IMR-90 (cell line): ENCODE data around the gene ADCY9. TPM values are rescaled to one million over a fixed set of nuclear protein-coding genes. Genes with fewer than 3 reads are reported as not detected.
"Not testable (repeated sequence)": the region's sequence is repeated elsewhere in the genome, so short reads cannot be mapped to it uniquely, and the experiment has no call there.

Experiments used
- ATAC-seq: fragments of 200-7000 bp; cut with Tn5 transposase; 2 replicates; pipeline ENCODE4 v1.9.1; 2020; ENCODE audit warnings: low read depth, mild to moderate bottlenecking, moderate library complexity
- BruUV-seq: library from RNA; stranded (reverse); fragments of 400-500 nt; replicated peaks from 2 replicates; lab custom pipeline; 2021; lab: Mats Ljungman, UMichigan
- CTCF ChIA-PET: fragments of 300-600 bp; formaldehyde crosslinking; extraction: SDS; loops from one replicate; lab custom pipeline; 2021; ENCODE audit warnings: antibody characterized with exemption; lab: Yijun Ruan, JAX
- POLR2A ChIA-PET: fragments of 300-600 bp; sonication (Branson Sonifier 250); formaldehyde crosslinking; loops from one replicate; lab custom pipeline; 2022; ENCODE audit warnings: antibody characterized with exemption; ENCODE audit not compliant: unreplicated experiment; lab: Charles Lee
- DNase-seq: peaks from one replicate; pipeline ENCODE4 v3.0.0; 2013
- H2AFZ ChIP-seq: replicated peaks from 2 replicates; pipeline ENCODE3; 2013; ENCODE audit warnings: low read length, mild to moderate bottlenecking; ENCODE audit not compliant: poor library complexity
- H2AK5ac ChIP-seq: 2 replicates; pipeline ENCODE4 v1.6.1; 2013; ENCODE audit warnings: low read depth, low read length, inconsistent platforms
- H2AK9ac ChIP-seq: replicated peaks from 2 replicates; pipeline ENCODE3; 2013; ENCODE audit warnings: mild to moderate bottlenecking, low read depth, low read length, moderate library complexity; ENCODE audit not compliant: poor library complexity
- H2BK120ac ChIP-seq: 2 replicates; pipeline ENCODE4 v1.6.1; 2013; ENCODE audit warnings: low read depth, low read length, inconsistent platforms
- H2BK15ac ChIP-seq: 3 replicates; pipeline ENCODE4 v1.6.1; 2013; ENCODE audit warnings: low read depth, low read length, inconsistent platforms
- H2BK20ac ChIP-seq: 2 replicates; pipeline ENCODE4 v1.6.1; 2013; ENCODE audit warnings: low read depth, mild to moderate bottlenecking, inconsistent platforms, low read length, moderate library complexity
- H2BK5ac ChIP-seq: 2 replicates; pipeline ENCODE4 v1.6.1; 2013; ENCODE audit warnings: mild to moderate bottlenecking, low read depth, low read length, inconsistent platforms; ENCODE audit not compliant: poor library complexity, severe bottlenecking
- H3K14ac ChIP-seq: replicated peaks from 2 replicates; pipeline ENCODE4 v1.6.1; 2013; ENCODE audit warnings: low read depth, low read length, inconsistent platforms
- H3K18ac ChIP-seq: 2 replicates; pipeline ENCODE4 v1.6.1; 2013; ENCODE audit warnings: low read depth, low read length, control low read depth
- H3K23ac ChIP-seq: 2 replicates; pipeline ENCODE4 v1.6.1; 2013; ENCODE audit warnings: low read depth, low read length, inconsistent platforms
- H3K27ac ChIP-seq: 2 replicates; pipeline ENCODE4 v1.5.1; 2013; ENCODE audit warnings: mild to moderate bottlenecking, control low read depth, low read length; ENCODE audit not compliant: insufficient read depth
- H3K27me3 ChIP-seq: 2 replicates; pipeline ENCODE4 v1.6.1; 2013; ENCODE audit warnings: low read length; ENCODE audit not compliant: control insufficient read depth, insufficient read depth
- H3K36me3 ChIP-seq: 2 replicates; pipeline ENCODE4 v1.6.1; 2013; ENCODE audit warnings: low read length, mixed read lengths; ENCODE audit not compliant: control insufficient read depth, insufficient read depth
- H3K4ac ChIP-seq: 2 replicates; pipeline ENCODE4 v1.6.1; 2013; ENCODE audit warnings: low read depth, low read length, inconsistent platforms
- H3K4me1 ChIP-seq: 2 replicates; pipeline ENCODE4 v1.6.1; 2013; ENCODE audit warnings: low read length, mixed read lengths; ENCODE audit not compliant: control insufficient read depth, insufficient read depth
- H3K4me2 ChIP-seq: 2 replicates; pipeline ENCODE4 v1.6.1; 2013; ENCODE audit warnings: low read depth, mild to moderate bottlenecking, control low read depth, low read length, moderate library complexity
- H3K4me3 ChIP-seq: 2 replicates; pipeline ENCODE4 v1.5.1; 2013; ENCODE audit warnings: low read depth, mild to moderate bottlenecking, control low read depth, low read length, moderate library complexity; ENCODE audit not compliant: insufficient read depth
- H3K56ac ChIP-seq: 2 replicates; pipeline ENCODE4 v1.6.1; 2013; ENCODE audit warnings: low read length, inconsistent platforms; ENCODE audit not compliant: insufficient read depth; ENCODE audit errors: extremely low read depth
- H3K79me1 ChIP-seq, 2 experiments: 2 replicates each; pipeline ENCODE4 v1.6.1; 2013; ENCODE audit warnings: low read length in 2 of 2, inconsistent platforms in 1 of 2, low read depth in 1 of 2
- H3K9ac ChIP-seq: 2 replicates; pipeline ENCODE4 v1.6.1; 2013; ENCODE audit warnings: low read depth, low read length, control low read depth
- H3K9me1 ChIP-seq: 2 replicates; pipeline ENCODE4 v1.6.1; 2013; ENCODE audit warnings: low read length, inconsistent platforms; ENCODE audit not compliant: insufficient read depth
- H3K9me3 ChIP-seq: 2 replicates; pipeline ENCODE4 v1.6.1; 2013; ENCODE audit warnings: low read length; ENCODE audit not compliant: control insufficient read depth, insufficient read depth
- H4K20me1 ChIP-seq: 2 replicates; pipeline ENCODE4 v1.6.1; 2013; ENCODE audit warnings: low read length, inconsistent platforms; ENCODE audit not compliant: insufficient read depth
- H4K5ac ChIP-seq: 2 replicates; pipeline ENCODE4 v1.6.1; 2013; ENCODE audit warnings: mild to moderate bottlenecking, low read depth, low read length, control low read depth
- H4K8ac ChIP-seq, 2 experiments: 2 replicates each; pipeline ENCODE4 v1.6.1; 2013; ENCODE audit warnings: low read depth in 2 of 2, low read length in 2 of 2, control low read depth in 1 of 2, inconsistent platforms in 1 of 2
- H4K91ac ChIP-seq: 2 replicates; pipeline ENCODE4 v1.6.1; 2013; ENCODE audit warnings: low read depth, low read length, inconsistent platforms; ENCODE audit not compliant: insufficient read depth
- WGBS, 2 experiments: methylation state at CpG; one replicate each; pipeline versions ENCODE4 v1.1.5 to v1.1.7; 2013; ENCODE audit warnings: missing lambda C conversion rate in 2 of 2; ENCODE audit not compliant: insufficient read length in 1 of 2; ENCODE audit errors: extremely low coverage in 2 of 2; 5-methylcytosine and 5-hydroxymethylcytosine counted together
- dilution Hi-C: fragments of 300-500 bp; cut with HindIII; formaldehyde crosslinking; loops from one replicate; pipeline ENCODE4 v1.14.3; 2018; ENCODE audit warnings: low sequenced_read_pairs; ENCODE audit not compliant: unreplicated experiment
- in situ Hi-C: fragments of 300-500 bp; cut with MboI; formaldehyde crosslinking; loops from 3 replicates; pipeline ENCODE4 v1.14.3; 2019; ENCODE audit warnings: low sequenced_read_pairs, inconsistent platforms, mixed read lengths
- intact Hi-C: fragments of 100-400 bp; cut with micrococcal nuclease; formaldehyde crosslinking; loops from 2 replicates; pipeline ENCODE4 v1.10.0; 2022
- polyA plus RNA-seq, 3 experiments: library from polyadenylated mRNA; depleted of rRNA; stranded (reverse); fragments of >200 nt; gene quantifications; 2 replicates each; pipeline ENCODE4 v1.2.3, GENCODE V29; 2012; ENCODE audit warnings: low replicate concordance in 1 of 3
- total RNA-seq: library from RNA; depleted of rRNA; stranded (reverse); fragments of >200 nt; gene quantifications from 2 replicates; pipeline ENCODE4 v1.2.3, GENCODE V29; 2012

Gene ADCY9
- total and polyA plus RNA-seq, 2 of the 4 experiments (the other 2 are of a cell fraction): 5.4 to 12.5 TPM

DNA sequence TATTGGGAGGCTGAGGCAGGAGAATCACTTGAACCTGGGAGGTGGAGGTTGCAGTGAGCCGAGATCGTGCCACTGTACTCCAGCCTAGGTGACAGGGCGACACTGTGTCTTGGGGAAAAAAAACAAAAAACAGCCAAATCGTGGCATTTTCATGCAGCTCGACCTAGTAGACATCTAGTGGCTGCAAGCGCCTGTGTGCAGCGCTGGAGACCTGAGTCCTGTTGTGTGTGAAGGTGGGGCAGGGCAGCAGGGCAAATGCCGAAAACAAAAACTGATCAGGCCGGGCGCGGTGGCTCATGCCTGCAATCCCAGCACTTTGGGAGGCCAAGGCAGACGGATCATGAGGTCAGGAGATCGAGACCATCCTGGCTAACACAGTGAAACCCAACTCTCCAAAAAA is 37.1 kb upstream of the ADCY9 start:
- H4K5ac ChIP-seq, CTCF ChIA-PET, H3K9ac ChIP-seq, H3K9me3 ChIP-seq, H3K18ac ChIP-seq, H2AFZ ChIP-seq, H3K4ac ChIP-seq, H3K9me1 ChIP-seq, DNase-seq, POLR2A ChIA-PET, H3K23ac ChIP-seq, ATAC-seq, H2BK5ac ChIP-seq, H2AK5ac ChIP-seq, intact Hi-C loops, H3K27me3 ChIP-seq, in situ Hi-C loops, H3K4me2 ChIP-seq, H2BK15ac ChIP-seq, H2AK9ac ChIP-seq, H4K91ac ChIP-seq, H3K27ac ChIP-seq, H3K36me3 ChIP-seq, H3K4me3 ChIP-seq, H4K8ac ChIP-seq, H2BK20ac ChIP-seq, H2BK120ac ChIP-seq, H3K14ac ChIP-seq, dilution Hi-C loops, BruUV-seq, H3K4me1 ChIP-seq, H3K79me1 ChIP-seq, H3K56ac ChIP-seq, H4K20me1 ChIP-seq: not testable (repeated sequence)
- WGBS, 2 experiments: 76% methylated on average over 4 of the region's 13 CpGs; no CpG with 5 or more reads in 1 of the 2 experiments
